ENCODE results near the gene ZNF20. TPM values are rescaled to one million over a fixed set of nuclear protein-coding genes. Genes with fewer than 3 reads are reported as not detected.

Gene ZNF20
- total RNA-seq, 1 donor: 4.8 TPM

DNA sequence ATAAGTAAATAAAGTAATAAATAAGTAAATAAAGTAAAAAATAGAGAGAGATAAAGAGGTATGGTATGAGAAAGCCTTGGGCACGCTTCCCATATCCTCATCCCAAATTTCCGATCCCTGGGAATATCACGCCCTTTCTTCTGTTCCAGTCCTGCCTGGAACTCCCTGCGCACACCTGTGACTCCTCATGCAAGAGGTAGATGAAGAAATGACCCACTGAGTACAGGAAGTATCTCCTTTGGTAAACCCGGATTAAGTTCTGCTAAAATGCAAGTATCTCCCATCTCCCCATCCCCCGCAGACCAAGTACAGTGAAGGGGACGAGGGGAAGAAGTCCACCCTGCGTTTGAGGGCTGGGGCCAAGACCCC lies 22.3 kb upstream of the ZNF20 start:
- no peak for DNase-seq (ENCODE audit: low read depth)
- TF ChIP-seq, protein P1, sequence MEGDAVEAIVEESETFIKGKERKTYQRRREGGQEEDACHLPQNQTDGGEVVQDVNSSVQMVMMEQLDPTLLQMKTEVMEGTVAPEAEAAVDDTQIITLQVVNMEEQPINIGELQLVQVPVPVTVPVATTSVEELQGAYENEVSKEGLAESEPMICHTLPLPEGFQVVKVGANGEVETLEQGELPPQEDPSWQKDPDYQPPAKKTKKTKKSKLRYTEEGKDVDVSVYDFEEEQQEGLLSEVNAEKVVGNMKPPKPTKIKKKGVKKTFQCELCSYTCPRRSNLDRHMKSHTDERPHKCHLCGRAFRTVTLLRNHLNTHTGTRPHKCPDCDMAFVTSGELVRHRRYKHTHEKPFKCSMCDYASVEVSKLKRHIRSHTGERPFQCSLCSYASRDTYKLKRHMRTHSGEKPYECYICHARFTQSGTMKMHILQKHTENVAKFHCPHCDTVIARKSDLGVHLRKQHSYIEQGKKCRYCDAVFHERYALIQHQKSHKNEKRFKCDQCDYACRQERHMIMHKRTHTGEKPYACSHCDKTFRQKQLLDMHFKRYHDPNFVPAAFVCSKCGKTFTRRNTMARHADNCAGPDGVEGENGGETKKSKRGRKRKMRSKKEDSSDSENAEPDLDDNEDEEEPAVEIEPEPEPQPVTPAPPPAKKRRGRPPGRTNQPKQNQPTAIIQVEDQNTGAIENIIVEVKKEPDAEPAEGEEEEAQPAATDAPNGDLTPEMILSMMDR (IDR thresholded peaks at IDR 0.05; ENCODE audit: insufficient read depth, low read length): no peak
- peak overlapping the region; percentile 93 for H3K4me3 ChIP-seq (ENCODE audit: low read depth, low read length)

DNA sequence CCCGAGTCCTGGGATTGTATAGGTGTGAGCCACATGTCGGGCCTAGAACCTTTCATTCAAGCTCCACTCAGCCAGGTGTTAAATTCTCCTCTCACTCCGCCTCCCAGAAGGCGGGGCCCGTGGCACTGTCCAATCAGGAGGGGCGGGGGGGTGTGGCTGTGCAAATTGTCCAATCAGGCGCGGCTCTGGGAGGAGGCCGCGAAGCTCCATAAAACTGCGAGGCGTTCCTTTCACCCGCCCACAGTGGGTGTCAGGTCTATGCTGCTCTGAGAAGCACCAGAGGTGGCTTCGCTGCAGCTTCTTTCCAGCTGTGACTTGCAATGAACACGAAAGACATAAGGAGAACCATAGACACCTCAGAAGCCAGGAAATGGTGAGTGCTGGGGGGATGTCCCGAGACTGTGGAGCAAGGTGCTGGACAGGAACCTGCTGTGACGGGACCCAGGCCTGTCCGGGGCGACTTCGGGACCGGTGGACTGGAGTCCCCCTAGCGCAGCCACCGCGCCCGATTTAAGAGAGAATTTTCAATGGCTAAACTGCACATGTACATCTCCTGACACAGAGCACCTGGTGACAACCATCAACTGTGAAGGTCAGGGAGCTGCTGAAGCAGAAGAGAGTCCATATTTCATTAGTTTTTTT lies 19.7 kb upstream of the ZNF20 start:
- TF ChIP-seq, protein P1 (IDR thresholded peaks at IDR 0.05; ENCODE audit: insufficient read depth, low read length): no peak
- no peak for DNase-seq (ENCODE audit: low read depth)
- H3K4me3 ChIP-seq (ENCODE audit: low read depth, low read length): no peak overlapping the region

DNA sequence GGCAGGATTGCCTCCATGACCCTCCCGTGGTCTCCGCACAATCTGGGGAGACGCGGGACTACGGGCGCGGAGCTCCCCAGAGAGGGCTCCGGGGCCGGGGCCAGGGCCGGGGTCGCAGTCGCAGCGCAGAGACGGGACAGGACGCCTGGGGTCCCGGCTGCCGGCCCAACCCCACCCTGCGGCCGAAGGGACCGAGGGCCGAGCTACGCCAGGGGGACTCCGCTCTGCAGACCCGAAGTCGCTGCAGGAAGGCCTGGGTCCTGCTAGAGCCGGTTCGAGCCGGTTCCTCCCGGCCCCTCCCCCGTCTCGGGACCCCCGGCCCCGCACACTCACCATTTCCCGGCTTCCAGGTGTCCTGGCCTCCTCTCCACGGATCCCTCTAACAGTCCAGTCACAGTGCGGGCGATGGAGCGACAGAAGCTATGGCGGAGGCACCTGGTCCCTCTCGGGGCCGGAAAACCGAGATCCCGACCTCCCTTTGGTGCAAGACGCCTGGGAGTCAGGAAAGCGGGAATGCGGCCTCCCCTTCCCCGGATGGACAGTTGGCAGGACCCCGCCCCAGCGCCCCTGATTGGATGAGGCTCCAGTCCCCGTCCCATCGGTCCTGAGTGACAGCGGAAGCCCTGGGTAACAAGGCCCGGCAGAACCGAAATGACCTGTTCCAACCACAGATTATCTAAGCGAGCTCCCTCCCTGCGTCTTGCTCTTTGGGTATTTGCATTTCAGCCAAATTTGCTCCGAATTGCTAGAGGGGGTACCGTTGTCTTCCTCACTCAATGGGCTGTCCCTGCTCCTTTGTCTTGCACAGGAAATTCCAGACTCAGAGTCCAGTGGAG lies 16.3 kb upstream of the ZNF20 start, which contains the start of gene ZNF625:
ZNF625 (minus strand) TSS at position 512 of the 836 bp plus-strand sequence; CDS start at position 336, 176 bp downstream.
- peak; percentile 84 for DNase-seq (ENCODE audit: low read depth)
- TF ChIP-seq, protein P1 (IDR thresholded peaks at IDR 0.05; ENCODE audit: insufficient read depth, low read length): no peak
- peak within 1 kb of the TSS; percentile 86 for H3K4me3 ChIP-seq (ENCODE audit: low read depth, low read length)

DNA sequence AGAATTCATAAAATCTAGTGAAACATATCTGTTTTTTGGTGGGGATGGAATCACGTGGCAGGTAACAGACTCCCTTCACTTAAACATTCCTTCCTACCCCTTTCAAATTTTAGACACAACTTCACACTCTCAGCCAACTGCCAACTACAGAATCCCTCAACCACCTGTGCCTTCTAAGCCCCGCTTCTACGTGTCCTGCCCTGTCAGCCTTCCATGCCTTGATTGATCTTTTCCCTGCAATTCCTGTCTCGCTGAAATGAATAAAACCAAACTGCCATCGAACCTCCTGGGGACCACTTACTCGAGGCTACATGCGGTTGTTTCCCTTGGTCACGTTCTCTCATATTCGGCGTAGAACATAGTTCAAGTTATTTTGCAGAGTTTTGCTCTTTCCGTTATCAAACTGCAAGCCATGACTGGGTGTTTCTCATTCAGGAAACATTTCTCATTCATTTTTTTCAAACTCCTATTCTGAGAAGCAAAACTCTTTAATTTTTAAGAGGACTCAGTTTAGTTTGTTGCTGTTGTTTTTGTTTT lies 15.2 kb upstream of the ZNF20 start:
- peak overlapping the region; percentile 86 for H3K4me3 ChIP-seq (ENCODE audit: low read depth, low read length)
- DNase-seq (ENCODE audit: low read depth): peak; percentile 14
- TF ChIP-seq, protein P1 (IDR thresholded peaks at IDR 0.05; ENCODE audit: insufficient read depth, low read length): no peak

DNA sequence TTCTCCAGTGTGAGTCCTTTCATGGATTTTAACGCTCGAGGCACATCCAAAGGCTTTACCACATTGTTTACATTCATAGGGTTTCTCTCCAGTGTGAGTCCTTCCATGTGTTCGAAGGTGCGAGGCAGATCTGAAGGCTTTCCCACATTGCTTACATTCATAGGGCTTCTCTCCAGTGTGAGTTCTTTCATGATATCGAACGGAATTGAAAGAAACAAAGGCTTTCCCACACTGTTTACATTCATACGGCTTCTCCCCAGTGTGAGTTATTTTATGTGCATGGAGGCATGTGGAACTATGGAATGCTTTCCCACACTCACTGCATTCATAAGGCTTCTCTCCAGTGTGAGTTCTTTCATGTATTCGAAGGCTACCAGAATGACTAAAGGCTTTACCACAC lies 5.2 kb upstream of the ZNF20 start:
- H3K4me3 ChIP-seq (ENCODE audit: low read depth, low read length): no peak overlapping the region
- TF ChIP-seq, protein P1 (IDR thresholded peaks at IDR 0.05; ENCODE audit: insufficient read depth, low read length): no peak
- no peak for DNase-seq (ENCODE audit: low read depth)

DNA sequence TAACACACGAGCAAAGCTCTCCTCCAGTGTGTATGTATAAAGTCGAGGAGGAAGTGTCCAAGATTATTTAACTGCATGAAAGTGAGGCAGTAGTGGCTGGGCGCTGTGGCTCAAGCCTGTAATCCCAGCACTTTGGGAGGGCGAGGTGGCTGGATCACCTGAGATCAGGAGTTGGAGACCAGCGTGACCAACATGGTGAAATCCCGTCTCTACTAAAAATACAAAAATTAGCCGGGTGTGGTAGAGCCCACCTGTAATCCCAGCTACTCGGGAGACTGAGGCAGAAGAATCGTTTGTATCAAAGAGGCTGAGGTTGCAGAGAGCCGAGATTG lies 1.2 kb upstream of the ZNF20 start:
- H3K4me3 ChIP-seq (ENCODE audit: low read depth, low read length): no peak overlapping the region
- TF ChIP-seq, protein P1 (IDR thresholded peaks at IDR 0.05; ENCODE audit: insufficient read depth, low read length): no peak
- no peak for DNase-seq (ENCODE audit: low read depth)

Data from fibroblast of the aortic adventitia (primary cell).